Measurements from ENCODE around the gene EMP2.

Gene EMP2

DNA sequence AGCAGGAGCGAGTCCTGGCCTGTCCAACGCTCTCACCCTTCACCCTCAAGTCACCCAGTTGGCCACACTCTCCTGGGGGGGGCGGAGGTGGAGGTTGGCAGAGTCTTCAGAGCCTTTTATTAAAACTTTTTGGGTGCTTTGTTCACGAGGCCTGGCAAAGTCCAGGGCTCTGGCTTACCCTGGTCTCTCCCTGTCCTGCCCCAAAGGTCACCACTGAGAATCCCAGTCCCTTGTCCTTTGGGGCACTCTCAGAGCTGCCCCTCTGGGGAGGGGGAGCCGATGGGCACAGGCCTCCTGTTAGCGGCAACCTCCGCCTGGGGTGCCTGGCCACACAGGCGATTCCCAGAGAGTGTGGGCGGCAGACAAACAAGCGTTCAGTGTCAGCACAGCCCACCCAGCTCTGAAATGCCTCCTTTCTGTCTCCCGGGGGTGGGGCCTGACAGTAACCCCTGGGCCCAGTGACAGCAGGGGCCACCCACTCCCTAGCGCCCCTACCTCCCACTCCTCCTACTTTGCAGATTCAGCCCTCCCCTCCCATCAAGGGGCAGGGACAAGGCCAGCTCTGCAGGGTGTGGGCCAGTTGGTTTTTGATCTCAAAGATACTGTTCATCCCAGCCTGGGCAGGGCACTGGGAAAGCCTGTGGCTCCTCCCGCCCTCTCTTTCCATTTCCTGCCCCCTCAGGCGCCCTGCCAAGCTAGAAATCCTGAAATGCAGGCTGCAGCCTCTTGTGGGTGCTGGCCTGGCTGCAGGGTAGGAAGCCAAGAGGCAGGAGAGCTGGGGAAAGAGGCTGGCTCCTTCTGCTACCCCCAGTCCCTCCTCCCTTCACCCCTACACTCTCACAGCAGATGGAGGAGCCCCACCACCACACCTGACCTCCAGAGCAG lies 36.6 kb upstream of the EMP2 start:
- no peak overlapping the region for H3K4me3 ChIP-seq (ENCODE audit: low read length)
- no peak for TF ChIP-seq ZNF274 (IDR thresholded peaks at IDR 0.05; ENCODE audit: low read depth, low read length)

DNA sequence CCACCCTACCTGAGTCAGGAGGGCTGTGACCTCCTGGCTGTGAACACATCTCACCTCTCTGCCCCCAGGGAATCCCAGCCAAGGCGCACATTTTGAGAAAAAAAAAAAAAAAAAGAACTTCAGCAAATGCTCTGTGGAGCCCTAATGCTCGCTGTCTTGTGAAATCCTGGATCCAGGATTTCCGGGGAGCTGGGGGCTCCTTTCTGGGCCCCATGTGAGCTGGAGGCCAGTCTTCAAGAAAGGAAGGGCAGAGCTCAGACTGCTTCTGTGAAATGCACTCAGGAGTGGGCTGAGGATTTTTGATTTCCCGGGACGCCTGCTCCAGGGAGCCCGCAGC lies 36.0 kb upstream of the EMP2 start:
- TF ChIP-seq ZNF274 (IDR thresholded peaks at IDR 0.05; ENCODE audit: low read depth, low read length) = no peak
- H3K4me3 ChIP-seq (ENCODE audit: low read length) = no peak overlapping the region

DNA sequence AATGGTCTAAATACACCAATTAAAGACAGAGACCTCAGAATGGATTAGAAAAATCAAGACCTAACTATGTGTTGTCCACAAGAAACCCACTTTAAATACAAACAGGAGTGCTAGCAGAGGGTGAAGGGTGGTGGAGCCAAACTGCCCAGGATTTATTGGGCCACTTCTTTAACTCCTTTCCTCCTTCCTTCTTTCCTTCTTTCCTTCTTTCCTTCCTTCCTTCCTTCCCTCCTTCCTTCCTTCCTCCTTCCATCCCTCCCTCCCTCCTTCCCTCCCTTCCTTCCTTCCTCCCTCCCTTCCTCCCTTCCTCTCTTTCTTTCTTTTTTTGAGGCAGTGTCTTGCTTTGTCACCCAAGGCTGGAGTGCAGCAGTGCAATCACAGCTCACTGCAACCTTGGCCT lies 34.3 kb upstream of the EMP2 start:
- TF ChIP-seq ZNF274 (IDR thresholded peaks at IDR 0.05; ENCODE audit: low read depth, low read length) = no peak
- no peak overlapping the region for H3K4me3 ChIP-seq (ENCODE audit: low read length)

GRCh38 chr16:10613785-10614485 lies 33.5 kb upstream of the EMP2 start:
- TF ChIP-seq ZNF274 (IDR thresholded peaks at IDR 0.05; ENCODE audit: low read depth, low read length) = no peak
- H3K4me3 ChIP-seq (ENCODE audit: low read length) = no peak overlapping the region

GRCh38 chr16:10612649-10613179 lies 32.3 kb upstream of the EMP2 start:
- no peak overlapping the region for H3K4me3 ChIP-seq (ENCODE audit: low read length)
- no peak for TF ChIP-seq ZNF274 (IDR thresholded peaks at IDR 0.05; ENCODE audit: low read depth, low read length)

DNA sequence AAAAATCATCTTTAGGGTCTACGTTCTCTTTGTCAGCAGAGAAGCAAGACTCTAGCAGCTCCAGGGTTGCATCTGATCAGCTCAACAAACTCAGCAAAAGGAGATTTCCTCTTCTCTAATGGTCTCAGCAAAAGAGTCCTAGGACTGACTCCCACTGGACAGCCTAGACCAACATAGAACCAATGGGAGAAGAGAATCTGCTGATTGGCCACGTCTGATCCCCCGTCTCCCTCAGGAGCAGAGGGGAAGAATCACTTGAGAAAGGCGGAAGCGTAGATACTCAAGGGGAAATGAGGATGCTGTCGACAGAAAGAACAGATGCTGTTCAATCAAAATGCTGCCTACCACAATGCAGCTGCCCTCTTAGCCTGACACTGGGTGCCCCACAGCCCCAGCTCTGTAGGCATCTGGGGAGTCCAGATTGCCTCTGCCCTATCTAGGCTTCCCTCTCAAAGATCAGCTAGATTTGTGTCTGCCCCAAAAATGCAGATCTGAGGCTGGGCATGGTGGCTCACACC lies 31.5 kb upstream of the EMP2 start:
- TF ChIP-seq ZNF274 (IDR thresholded peaks at IDR 0.05; ENCODE audit: low read depth, low read length) = no peak
- no peak overlapping the region for H3K4me3 ChIP-seq (ENCODE audit: low read length)

DNA sequence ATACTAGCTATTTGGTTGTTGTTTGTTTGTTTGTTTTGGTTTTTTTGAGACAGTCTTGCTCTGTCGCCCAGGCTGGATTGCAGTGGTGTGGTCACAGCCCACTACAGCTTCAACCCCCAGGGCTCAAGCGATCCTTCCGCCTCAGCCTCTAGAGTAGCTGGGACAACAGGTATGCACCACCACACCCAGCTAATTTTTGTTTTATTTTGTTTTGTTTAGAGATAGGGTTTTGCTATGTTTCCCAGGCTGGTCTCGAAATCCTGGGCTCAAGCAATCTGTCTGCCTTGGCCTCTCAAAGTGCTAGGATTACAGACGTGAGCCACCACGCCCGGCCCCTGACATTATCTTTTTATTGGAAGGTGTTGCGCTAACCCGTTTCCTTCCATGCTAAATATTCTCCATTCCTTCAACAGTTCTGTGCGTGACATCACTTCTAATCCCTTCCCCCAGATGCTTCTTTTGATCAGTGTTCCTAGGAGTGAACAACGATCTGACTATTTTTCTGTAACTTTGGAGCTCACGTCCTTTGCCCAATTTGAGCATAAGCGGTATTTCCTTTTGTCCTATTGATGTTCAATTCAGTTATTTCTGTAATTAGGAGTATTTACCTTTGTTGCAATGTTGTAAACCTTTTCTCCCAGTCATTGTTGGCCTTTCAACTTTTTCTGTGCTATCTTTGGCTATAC lies 30.2 kb upstream of the EMP2 start:
- H3K4me3 ChIP-seq (ENCODE audit: low read length) = no peak overlapping the region
- no peak for TF ChIP-seq ZNF274 (IDR thresholded peaks at IDR 0.05; ENCODE audit: low read depth, low read length)

DNA sequence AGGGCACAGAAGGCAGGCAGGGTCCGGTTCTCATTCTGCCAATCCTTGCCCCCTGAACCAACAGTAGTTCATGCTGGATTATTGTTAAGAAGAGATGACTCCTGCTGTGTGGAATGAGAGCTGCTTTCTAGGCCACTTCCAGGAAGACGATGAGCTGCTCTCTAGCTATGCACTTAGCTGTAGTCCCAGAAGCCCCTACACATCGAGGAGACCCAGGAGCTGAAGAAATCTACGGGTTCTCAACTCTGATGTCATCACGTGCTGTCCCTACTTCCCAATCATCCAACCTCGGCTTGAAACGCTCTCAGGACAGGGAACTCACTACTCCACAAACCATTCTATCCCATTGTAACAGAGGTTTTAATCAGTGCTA lies 29.0 kb upstream of the EMP2 start:
- no peak for TF ChIP-seq ZNF274 (IDR thresholded peaks at IDR 0.05; ENCODE audit: low read depth, low read length)
- H3K4me3 ChIP-seq (ENCODE audit: low read length) = no peak overlapping the region

GRCh38 chr16:10608687-10609401 lies 28.4 kb upstream of the EMP2 start:
- no peak for TF ChIP-seq ZNF274 (IDR thresholded peaks at IDR 0.05; ENCODE audit: low read depth, low read length)
- H3K4me3 ChIP-seq (ENCODE audit: low read length) = no peak overlapping the region

DNA sequence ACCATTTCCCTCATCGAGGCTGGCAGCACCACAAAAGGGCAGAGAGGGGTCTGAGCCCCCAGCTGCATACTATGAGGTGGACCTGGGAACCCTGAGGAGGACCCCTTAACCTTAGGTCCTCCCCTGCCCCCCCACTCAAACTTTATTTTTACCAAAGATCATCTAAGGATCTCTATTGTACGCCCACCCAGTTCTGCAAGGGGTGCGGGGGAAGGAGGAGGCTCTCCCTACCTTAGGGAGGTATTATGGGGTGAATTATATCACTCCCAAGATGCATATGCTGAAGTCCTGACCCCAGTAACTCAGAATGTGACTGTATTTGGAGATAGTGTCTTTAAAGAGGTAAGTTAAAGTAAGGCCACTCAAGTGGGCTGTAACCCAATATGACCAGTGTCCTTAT lies 26.8 kb upstream of the EMP2 start:
- no peak overlapping the region for H3K4me3 ChIP-seq (ENCODE audit: low read length)
- TF ChIP-seq ZNF274 (IDR thresholded peaks at IDR 0.05; ENCODE audit: low read depth, low read length) = no peak

GRCh38 chr16:10606607-10607006 lies 26.2 kb upstream of the EMP2 start:
- TF ChIP-seq ZNF274 (IDR thresholded peaks at IDR 0.05; ENCODE audit: low read depth, low read length) = no peak
- H3K4me3 ChIP-seq (ENCODE audit: low read length) = no peak overlapping the region

DNA sequence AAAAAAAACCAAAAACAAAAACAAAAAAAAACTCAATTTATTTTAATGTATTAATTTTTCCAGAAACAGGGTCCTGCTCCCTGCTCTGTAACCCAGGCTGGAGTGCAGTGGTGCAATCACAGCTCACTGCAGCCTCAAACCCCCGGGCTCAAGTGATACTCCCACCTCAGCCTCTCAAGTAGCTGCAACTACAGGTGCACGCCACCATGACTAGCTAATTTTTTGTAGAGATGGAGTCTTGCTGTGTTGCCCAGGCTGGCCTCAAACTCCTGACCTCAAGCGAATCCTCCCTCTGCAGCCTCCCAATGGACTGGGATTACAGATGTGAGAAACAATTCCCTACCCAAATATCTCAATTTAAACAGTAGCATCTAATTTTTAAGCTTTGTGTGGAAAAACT lies 25.2 kb upstream of the EMP2 start:
- H3K4me3 ChIP-seq (ENCODE audit: low read length) = no peak overlapping the region
- no peak for TF ChIP-seq ZNF274 (IDR thresholded peaks at IDR 0.05; ENCODE audit: low read depth, low read length)

GRCh38 chr16:10601444-10602408 lies 21.3 kb upstream of the EMP2 start:
- no peak for TF ChIP-seq ZNF274 (IDR thresholded peaks at IDR 0.05; ENCODE audit: low read depth, low read length)
- H3K4me3 ChIP-seq (ENCODE audit: low read length) = no peak overlapping the region
